NOMO-1 treated with DMSO at 0.1 percent for 48 hours (cell line): ENCODE measurements around the gene IL17RD.

ENCODE experiments used
- DNase-seq: peaks from one replicate; lab custom pipeline; 2025; ENCODE audit not compliant: unreplicated experiment; lab: John Stamatoyannopoulos, UW

IL17RD gene

GRCh38 chr3:57164657-57165573, at the start of gene IL17RD:
IL17RD (minus strand) TSS chr3:57165353; CDS start chr3:57165286, 67 bp downstream.
- DNase-seq = peak; percentile 36

GRCh38 chr3:57206423-57206822, 41.3 kb upstream of the IL17RD start:
- no peak for DNase-seq

- DNase-seq = no peak
Measured at GRCh38 chr3:57199895-57200297, 34.7 kb upstream of the IL17RD start, which contains the start of gene HESX1. HESX1 (minus strand) TSS chr3:57199978; CDS start chr3:57199918, 60 bp downstream.

GRCh38 chr3:57194641-57195040, 29.5 kb upstream of the IL17RD start:
- no peak for DNase-seq

GRCh38 chr3:57192028-57192427, 26.9 kb upstream of the IL17RD start:
- DNase-seq = peak; percentile 15

GRCh38 chr3:57184526-57184925, 19.4 kb upstream of the IL17RD start:
- no peak for DNase-seq

- DNase-seq = peak; percentile 29
Measured at GRCh38 chr3:57179580-57180410, 14.6 kb upstream of the IL17RD start.

- DNase-seq = no peak
Measured at GRCh38 chr3:57176045-57176444, 10.9 kb upstream of the IL17RD start.

- DNase-seq = peak; percentile 11
Measured at GRCh38 chr3:57173687-57174086, 8.5 kb upstream of the IL17RD start.

- no peak for DNase-seq
Measured at GRCh38 chr3:57170946-57171345, 5.8 kb upstream of the IL17RD start.

GRCh38 chr3:57169872-57170623, 4.9 kb upstream of the IL17RD start:
- DNase-seq = peak; percentile 31

GRCh38 chr3:57169108-57169507, 4.0 kb upstream of the IL17RD start:
- DNase-seq = no peak

GRCh38 chr3:57168151-57168550, 3.0 kb upstream of the IL17RD start:
- no peak for DNase-seq

- no peak for DNase-seq
Measured at GRCh38 chr3:57166660-57167059, 1.5 kb upstream of the IL17RD start.

- no peak for DNase-seq
Measured at GRCh38 chr3:57165641-57166040, 488 bp upstream of the IL17RD start.

GRCh38 chr3:57164217-57164656, 916 bp downstream of the IL17RD start:
- DNase-seq = no peak

GRCh38 chr3:57163751-57164150, 1.4 kb downstream of the IL17RD start:
- DNase-seq = no peak

- no peak for DNase-seq
Measured at GRCh38 chr3:57161915-57162314, 3.2 kb downstream of the IL17RD start.

- no peak for DNase-seq
Measured at GRCh38 chr3:57160765-57161538, 4.2 kb downstream of the IL17RD start.

GRCh38 chr3:57160076-57160764, 4.9 kb downstream of the IL17RD start:
- no peak for DNase-seq
